GM23338 (cell line): Measurements from ENCODE around the gene MAP3K4.

ENCODE experiments used
- CREB1 ChIP-seq: fragments of 250-450 bp; sonication (Bioruptor Pico); IDR thresholded peaks from 2 replicates; pipeline ENCODE4 v1.5.0; 2020; ENCODE audit warnings: low read depth, mild to moderate bottlenecking, moderate library complexity
- EZH2 ChIP-seq: fragments of 200-600 bp; sonication (generic); IDR thresholded peaks from one replicate; pipeline ENCODE4 v1.8.0; 2017; ENCODE audit warnings: antibody characterized with exemption, mild to moderate bottlenecking, low read depth; ENCODE audit not compliant: unreplicated experiment
- EZH2phosphoT487 ChIP-seq: fragments of 200-600 bp; sonication (generic); IDR thresholded peaks from one replicate; pipeline ENCODE4 v1.8.1; 2018; ENCODE audit warnings: antibody characterized with exemption; ENCODE audit not compliant: unreplicated experiment
- JUNB ChIP-seq: IDR thresholded peaks from one replicate; pipeline ENCODE4 v1.6.1; 2016; ENCODE audit warnings: antibody characterized with exemption; ENCODE audit not compliant: unreplicated experiment
- NANOG ChIP-seq: IDR thresholded peaks from 2 replicates; pipeline ENCODE4 v1.6.1; 2016; ENCODE audit warnings: antibody characterized with exemption, borderline replicate concordance
- POLR2AphosphoS5 ChIP-seq: IDR thresholded peaks from 2 replicates; pipeline ENCODE4 v1.6.1; 2016; ENCODE audit warnings: antibody characterized with exemption, low read depth
- ZNF331 ChIP-seq: fragments of 250-450 bp; sonication (Bioruptor Pico); IDR thresholded peaks from 2 replicates; pipeline ENCODE4 v1.5.0; 2020; ENCODE audit warnings: low read depth, mild to moderate bottlenecking, moderate library complexity
- TF ChIP-seq, protein P1 (sequence below), 2 experiments: fragments of 200-600 bp in 1 of 2; sonication (generic) in 1 of 2; conservative IDR thresholded peaks; 2 replicates each; pipeline versions ENCODE4 v1.5.1 to v1.6.1; 2016 to 2017; ENCODE audit warnings: antibody characterized with exemption in 2 of 2, low read depth in 2 of 2, mild to moderate bottlenecking in 2 of 2, moderate library complexity in 1 of 2
- TF ChIP-seq, protein P2 (sequence below): IDR thresholded peaks from one replicate; pipeline ENCODE4 v1.6.1; 2018; ENCODE audit warnings: antibody characterized with exemption; ENCODE audit not compliant: unreplicated experiment
- TF ChIP-seq, protein P3 (sequence below): IDR thresholded peaks from 2 replicates; pipeline ENCODE4 v1.6.1; 2016; ENCODE audit warnings: antibody characterized with exemption
- TF ChIP-seq, protein P4 (sequence below): fragments of 250-450 bp; sonication (Bioruptor Pico); IDR thresholded peaks from 2 replicates; pipeline ENCODE4 v1.5.0; 2020; ENCODE audit warnings: mild to moderate bottlenecking, moderate library complexity

DNA sequence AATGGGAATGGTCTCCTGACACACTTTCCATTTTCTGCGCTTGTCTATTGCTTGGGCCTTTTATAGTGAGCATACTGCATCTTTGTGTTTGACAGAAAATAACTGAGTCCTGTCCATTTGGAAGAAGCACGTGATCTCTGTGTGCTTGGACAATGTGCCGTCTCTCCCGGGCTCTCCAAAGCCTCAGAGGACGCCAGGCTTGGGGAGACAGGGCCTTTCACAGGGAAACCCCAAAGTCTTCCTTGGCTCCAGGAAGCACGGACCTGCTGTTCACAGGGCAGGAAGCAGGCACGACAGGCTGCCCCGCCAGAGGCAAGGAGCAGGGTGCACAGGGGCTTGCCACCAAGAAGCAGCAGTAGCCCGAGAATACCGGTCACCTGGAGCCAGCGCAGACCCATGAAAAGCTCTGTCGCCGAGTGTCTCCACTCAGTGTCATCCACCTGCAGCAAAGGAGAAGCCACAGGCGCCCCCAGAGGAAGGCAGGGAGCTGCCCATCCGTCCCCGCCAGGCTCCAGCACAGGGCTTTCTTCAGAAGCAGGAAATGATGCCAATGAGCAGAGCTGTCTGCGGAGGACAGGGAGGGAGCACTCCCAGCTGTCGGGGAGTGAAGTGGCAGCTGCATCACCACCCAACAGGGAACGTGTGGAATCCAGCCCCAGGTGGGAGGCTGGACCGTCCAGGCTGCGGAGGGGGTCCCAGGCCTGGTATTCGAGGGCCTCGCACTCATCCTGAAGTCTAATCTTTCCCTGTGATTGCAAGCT, 147.2 kb downstream of the MAP3K4 start:
- TF ChIP-seq EZH2phosphoT487 (no peak), EZH2 (no peak), ZNF331 (no peak), POLR2AphosphoS5 (no peak), JUNB (no peak), CREB1 (CRISPR knock-in tag) (no peak), NANOG (no peak)
- TF ChIP-seq, protein P1, sequence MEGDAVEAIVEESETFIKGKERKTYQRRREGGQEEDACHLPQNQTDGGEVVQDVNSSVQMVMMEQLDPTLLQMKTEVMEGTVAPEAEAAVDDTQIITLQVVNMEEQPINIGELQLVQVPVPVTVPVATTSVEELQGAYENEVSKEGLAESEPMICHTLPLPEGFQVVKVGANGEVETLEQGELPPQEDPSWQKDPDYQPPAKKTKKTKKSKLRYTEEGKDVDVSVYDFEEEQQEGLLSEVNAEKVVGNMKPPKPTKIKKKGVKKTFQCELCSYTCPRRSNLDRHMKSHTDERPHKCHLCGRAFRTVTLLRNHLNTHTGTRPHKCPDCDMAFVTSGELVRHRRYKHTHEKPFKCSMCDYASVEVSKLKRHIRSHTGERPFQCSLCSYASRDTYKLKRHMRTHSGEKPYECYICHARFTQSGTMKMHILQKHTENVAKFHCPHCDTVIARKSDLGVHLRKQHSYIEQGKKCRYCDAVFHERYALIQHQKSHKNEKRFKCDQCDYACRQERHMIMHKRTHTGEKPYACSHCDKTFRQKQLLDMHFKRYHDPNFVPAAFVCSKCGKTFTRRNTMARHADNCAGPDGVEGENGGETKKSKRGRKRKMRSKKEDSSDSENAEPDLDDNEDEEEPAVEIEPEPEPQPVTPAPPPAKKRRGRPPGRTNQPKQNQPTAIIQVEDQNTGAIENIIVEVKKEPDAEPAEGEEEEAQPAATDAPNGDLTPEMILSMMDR (conservative IDR thresholded peaks at IDR 0.05; ENCODE audit: low read depth in 2 of 2): 0 out of 4 replicates have a peak, but pooled peaks of 1 of the 2 experiments have one; percentile 10
- TF ChIP-seq, protein P2, sequence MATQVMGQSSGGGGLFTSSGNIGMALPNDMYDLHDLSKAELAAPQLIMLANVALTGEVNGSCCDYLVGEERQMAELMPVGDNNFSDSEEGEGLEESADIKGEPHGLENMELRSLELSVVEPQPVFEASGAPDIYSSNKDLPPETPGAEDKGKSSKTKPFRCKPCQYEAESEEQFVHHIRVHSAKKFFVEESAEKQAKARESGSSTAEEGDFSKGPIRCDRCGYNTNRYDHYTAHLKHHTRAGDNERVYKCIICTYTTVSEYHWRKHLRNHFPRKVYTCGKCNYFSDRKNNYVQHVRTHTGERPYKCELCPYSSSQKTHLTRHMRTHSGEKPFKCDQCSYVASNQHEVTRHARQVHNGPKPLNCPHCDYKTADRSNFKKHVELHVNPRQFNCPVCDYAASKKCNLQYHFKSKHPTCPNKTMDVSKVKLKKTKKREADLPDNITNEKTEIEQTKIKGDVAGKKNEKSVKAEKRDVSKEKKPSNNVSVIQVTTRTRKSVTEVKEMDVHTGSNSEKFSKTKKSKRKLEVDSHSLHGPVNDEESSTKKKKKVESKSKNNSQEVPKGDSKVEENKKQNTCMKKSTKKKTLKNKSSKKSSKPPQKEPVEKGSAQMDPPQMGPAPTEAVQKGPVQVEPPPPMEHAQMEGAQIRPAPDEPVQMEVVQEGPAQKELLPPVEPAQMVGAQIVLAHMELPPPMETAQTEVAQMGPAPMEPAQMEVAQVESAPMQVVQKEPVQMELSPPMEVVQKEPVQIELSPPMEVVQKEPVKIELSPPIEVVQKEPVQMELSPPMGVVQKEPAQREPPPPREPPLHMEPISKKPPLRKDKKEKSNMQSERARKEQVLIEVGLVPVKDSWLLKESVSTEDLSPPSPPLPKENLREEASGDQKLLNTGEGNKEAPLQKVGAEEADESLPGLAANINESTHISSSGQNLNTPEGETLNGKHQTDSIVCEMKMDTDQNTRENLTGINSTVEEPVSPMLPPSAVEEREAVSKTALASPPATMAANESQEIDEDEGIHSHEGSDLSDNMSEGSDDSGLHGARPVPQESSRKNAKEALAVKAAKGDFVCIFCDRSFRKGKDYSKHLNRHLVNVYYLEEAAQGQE: no peak
- TF ChIP-seq, protein P3, sequence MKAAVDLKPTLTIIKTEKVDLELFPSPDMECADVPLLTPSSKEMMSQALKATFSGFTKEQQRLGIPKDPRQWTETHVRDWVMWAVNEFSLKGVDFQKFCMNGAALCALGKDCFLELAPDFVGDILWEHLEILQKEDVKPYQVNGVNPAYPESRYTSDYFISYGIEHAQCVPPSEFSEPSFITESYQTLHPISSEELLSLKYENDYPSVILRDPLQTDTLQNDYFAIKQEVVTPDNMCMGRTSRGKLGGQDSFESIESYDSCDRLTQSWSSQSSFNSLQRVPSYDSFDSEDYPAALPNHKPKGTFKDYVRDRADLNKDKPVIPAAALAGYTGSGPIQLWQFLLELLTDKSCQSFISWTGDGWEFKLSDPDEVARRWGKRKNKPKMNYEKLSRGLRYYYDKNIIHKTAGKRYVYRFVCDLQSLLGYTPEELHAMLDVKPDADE: no peak
- TF ChIP-seq, protein P4, sequence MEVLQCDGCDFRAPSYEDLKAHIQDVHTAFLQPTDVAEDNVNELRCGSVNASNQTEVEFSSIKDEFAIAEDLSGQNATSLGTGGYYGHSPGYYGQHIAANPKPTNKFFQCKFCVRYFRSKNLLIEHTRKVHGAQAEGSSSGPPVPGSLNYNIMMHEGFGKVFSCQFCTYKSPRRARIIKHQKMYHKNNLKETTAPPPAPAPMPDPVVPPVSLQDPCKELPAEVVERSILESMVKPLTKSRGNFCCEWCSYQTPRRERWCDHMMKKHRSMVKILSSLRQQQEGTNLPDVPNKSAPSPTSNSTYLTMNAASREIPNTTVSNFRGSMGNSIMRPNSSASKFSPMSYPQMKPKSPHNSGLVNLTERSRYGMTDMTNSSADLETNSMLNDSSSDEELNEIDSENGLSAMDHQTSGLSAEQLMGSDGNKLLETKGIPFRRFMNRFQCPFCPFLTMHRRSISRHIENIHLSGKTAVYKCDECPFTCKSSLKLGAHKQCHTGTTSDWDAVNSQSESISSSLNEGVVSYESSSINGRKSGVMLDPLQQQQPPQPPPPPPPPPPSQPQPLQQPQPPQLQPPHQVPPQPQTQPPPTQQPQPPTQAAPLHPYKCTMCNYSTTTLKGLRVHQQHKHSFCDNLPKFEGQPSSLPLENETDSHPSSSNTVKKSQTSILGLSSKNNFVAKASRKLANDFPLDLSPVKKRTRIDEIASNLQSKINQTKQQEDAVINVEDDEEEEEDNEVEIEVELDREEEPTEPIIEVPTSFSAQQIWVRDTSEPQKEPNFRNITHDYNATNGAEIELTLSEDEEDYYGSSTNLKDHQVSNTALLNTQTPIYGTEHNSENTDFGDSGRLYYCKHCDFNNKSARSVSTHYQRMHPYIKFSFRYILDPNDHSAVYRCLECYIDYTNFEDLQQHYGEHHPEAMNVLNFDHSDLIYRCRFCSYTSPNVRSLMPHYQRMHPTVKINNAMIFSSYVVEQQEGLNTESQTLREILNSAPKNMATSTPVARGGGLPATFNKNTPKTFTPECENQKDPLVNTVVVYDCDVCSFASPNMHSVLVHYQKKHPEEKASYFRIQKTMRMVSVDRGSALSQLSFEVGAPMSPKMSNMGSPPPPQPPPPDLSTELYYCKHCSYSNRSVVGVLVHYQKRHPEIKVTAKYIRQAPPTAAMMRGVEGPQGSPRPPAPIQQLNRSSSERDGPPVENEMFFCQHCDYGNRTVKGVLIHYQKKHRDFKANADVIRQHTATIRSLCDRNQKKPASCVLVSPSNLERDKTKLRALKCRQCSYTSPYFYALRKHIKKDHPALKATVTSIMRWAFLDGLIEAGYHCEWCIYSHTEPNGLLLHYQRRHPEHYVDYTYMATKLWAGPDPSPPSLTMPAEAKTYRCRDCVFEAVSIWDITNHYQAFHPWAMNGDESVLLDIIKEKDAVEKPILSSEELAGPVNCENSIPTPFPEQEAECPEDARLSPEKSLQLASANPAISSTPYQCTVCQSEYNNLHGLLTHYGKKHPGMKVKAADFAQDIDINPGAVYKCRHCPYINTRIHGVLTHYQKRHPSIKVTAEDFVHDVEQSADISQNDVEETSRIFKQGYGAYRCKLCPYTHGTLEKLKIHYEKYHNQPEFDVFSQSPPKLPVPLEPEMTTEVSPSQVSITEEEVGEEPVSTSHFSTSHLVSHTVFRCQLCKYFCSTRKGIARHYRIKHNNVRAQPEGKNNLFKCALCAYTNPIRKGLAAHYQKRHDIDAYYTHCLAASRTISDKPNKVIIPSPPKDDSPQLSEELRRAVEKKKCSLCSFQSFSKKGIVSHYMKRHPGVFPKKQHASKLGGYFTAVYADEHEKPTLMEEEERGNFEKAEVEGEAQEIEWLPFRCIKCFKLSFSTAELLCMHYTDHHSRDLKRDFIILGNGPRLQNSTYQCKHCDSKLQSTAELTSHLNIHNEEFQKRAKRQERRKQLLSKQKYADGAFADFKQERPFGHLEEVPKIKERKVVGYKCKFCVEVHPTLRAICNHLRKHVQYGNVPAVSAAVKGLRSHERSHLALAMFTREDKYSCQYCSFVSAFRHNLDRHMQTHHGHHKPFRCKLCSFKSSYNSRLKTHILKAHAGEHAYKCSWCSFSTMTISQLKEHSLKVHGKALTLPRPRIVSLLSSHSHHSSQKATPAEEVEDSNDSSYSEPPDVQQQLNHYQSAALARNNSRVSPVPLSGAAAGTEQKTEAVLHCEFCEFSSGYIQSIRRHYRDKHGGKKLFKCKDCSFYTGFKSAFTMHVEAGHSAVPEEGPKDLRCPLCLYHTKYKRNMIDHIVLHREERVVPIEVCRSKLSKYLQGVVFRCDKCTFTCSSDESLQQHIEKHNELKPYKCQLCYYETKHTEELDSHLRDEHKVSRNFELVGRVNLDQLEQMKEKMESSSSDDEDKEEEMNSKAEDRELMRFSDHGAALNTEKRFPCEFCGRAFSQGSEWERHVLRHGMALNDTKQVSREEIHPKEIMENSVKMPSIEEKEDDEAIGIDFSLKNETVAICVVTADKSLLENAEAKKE (CRISPR knock-in tag): no peak
